ENCODE measurements around the gene NYAP2.

The NYAP2 gene

GRCh38 chr2:225694664-225695063, 295.2 kb downstream of the NYAP2 start:
- Histone ChIP-seq H3K9me3 (ENCODE audit: insufficient read depth, low read depth, low read length) (no peaks in the 10 kb centered on the region), H3K4me3 (ENCODE audit: low read length, poor library complexity, severe bottlenecking) (no peak overlapping the region), H4K20me1 (ENCODE audit: insufficient read depth, low read length, poor library complexity, severe bottlenecking) (no peaks in the 10 kb centered on the region), H2AFZ (ENCODE audit: low read length) (no peak overlapping the region), H3K4me1 (ENCODE audit: insufficient read depth, low read length, poor library complexity, severe bottlenecking) (no peaks in the 10 kb centered on the region), H3K9me2 (replicated peaks; ENCODE audit: low read depth, low read length) (no peaks in the 10 kb centered on the region), H3K4me2 (ENCODE audit: low read depth, low read length, poor library complexity, severe bottlenecking) (no peak overlapping the region), H3K27me3 (ENCODE audit: insufficient read depth, low read length, poor library complexity, severe bottlenecking) (no peaks in the 10 kb centered on the region), H3K36me3 (ENCODE audit: insufficient read depth, low read length) (no peaks in the 10 kb centered on the region), H3K9ac (ENCODE audit: low read depth, low read length, poor library complexity, severe bottlenecking) (no peak overlapping the region), H3F3A (ENCODE audit: low read depth) (no peaks in the 10 kb centered on the region), H3K79me2 (ENCODE audit: insufficient read depth, low read length) (no peaks in the 10 kb centered on the region)
- TF ChIP-seq EZH2phosphoT487 (IDR thresholded peaks at IDR 0.05; ENCODE audit: borderline replicate concordance), result no peak
- TF ChIP-seq CTCF (conservative IDR thresholded peaks at IDR 0.05; ENCODE audit: low read length), result no peak

- Histone ChIP-seq H3K79me2 (ENCODE audit: insufficient read depth, low read length) (no peaks in the 10 kb centered on the region), H3K9me3 (ENCODE audit: insufficient read depth, low read depth, low read length) (no peaks in the 10 kb centered on the region), H4K20me1 (ENCODE audit: insufficient read depth, low read length, poor library complexity, severe bottlenecking) (no peaks in the 10 kb centered on the region), H2AFZ (ENCODE audit: low read length) (no peak overlapping the region), H3K27me3 (ENCODE audit: insufficient read depth, low read length, poor library complexity, severe bottlenecking) (no peaks in the 10 kb centered on the region), H3K9me2 (replicated peaks; ENCODE audit: low read depth, low read length) (no peaks in the 10 kb centered on the region), H3K4me2 (ENCODE audit: low read depth, low read length, poor library complexity, severe bottlenecking) (no peak overlapping the region), H3K36me3 (ENCODE audit: insufficient read depth, low read length) (no peaks in the 10 kb centered on the region), H3K4me1 (ENCODE audit: insufficient read depth, low read length, poor library complexity, severe bottlenecking) (no peaks in the 10 kb centered on the region), H3K9ac (ENCODE audit: low read depth, low read length, poor library complexity, severe bottlenecking) (no peak overlapping the region), H3K4me3 (ENCODE audit: low read length, poor library complexity, severe bottlenecking) (no peak overlapping the region), H3F3A (ENCODE audit: low read depth) (no peaks in the 10 kb centered on the region)
- no peak for TF ChIP-seq EZH2phosphoT487 (IDR thresholded peaks at IDR 0.05; ENCODE audit: borderline replicate concordance)
- no peak for TF ChIP-seq CTCF (conservative IDR thresholded peaks at IDR 0.05; ENCODE audit: low read length)
Observed at GRCh38 chr2:225697936-225698335, 298.4 kb downstream of the NYAP2 start.
